ENCODE results near the gene BRINP2.

BRINP2 gene

GRCh38 chr1:177228693-177229065 lies 57.9 kb downstream of the BRINP2 start:
- 79% methylated on average over 4 of the region's 4 CpGs for WGBS
- H3K9me3 ChIP-seq (ENCODE audit: insufficient read depth, low read depth, low read length) = no peaks in the 10 kb centered on the region
- no peak overlapping the region for H3K9ac ChIP-seq (ENCODE audit: low read depth, low read length)
- no peak overlapping the region for H3K4me3 ChIP-seq (ENCODE audit: low read length)
- H3K36me3 ChIP-seq (ENCODE audit: insufficient read depth, low read length) = no peaks in the 10 kb centered on the region
- H3K27ac ChIP-seq (ENCODE audit: low read depth, low read length) = no peak overlapping the region
- H3K4me1 ChIP-seq (ENCODE audit: insufficient read depth, low read length) = peaks cover 6% of the 10 kb centered on the region; the same call in 1 of the 2 replicates
- peaks cover 3% of the 10 kb centered on the region; the same call in 1 of the 2 replicates for H3K27me3 ChIP-seq (ENCODE audit: insufficient read depth, low read length)

- no peaks in the 10 kb centered on the region for H3K9me3 ChIP-seq (ENCODE audit: insufficient read depth, low read depth, low read length)
- no peaks in the 10 kb centered on the region for H3K36me3 ChIP-seq (ENCODE audit: insufficient read depth, low read length)
- H3K4me3 ChIP-seq (ENCODE audit: low read length) = no peak overlapping the region
- no peak overlapping the region for H3K9ac ChIP-seq (ENCODE audit: low read depth, low read length)
- H3K27me3 ChIP-seq (ENCODE audit: insufficient read depth, low read length) = peaks cover 3% of the 10 kb centered on the region; the same call in 1 of the 2 replicates
- H3K27ac ChIP-seq (ENCODE audit: low read depth, low read length) = no peak overlapping the region; the same call in 1 of the 2 replicates
- H3K4me1 ChIP-seq (ENCODE audit: insufficient read depth, low read length) = peaks cover 6% of the 10 kb centered on the region; the same call in 1 of the 2 replicates
- WGBS = 93% methylated on average over 20 of the region's 20 CpGs
Measured at GRCh38 chr1:177229781-177230180, 59.0 kb downstream of the BRINP2 start.

GRCh38 chr1:177230228-177231016 lies 59.7 kb downstream of the BRINP2 start:
- peaks cover 3% of the 10 kb centered on the region; the same call in 1 of the 2 replicates for H3K27me3 ChIP-seq (ENCODE audit: insufficient read depth, low read length)
- no peaks in the 10 kb centered on the region for H3K36me3 ChIP-seq (ENCODE audit: insufficient read depth, low read length)
- no peak overlapping the region for H3K4me3 ChIP-seq (ENCODE audit: low read length)
- H3K27ac ChIP-seq (ENCODE audit: low read depth, low read length) = no peak overlapping the region; the same call in 1 of the 2 replicates
- no peaks in the 10 kb centered on the region for H3K9me3 ChIP-seq (ENCODE audit: insufficient read depth, low read depth, low read length)
- H3K4me1 ChIP-seq (ENCODE audit: insufficient read depth, low read length) = peaks cover 6% of the 10 kb centered on the region; the same call in 1 of the 2 replicates
- 89% methylated on average over 4 of the region's 4 CpGs for WGBS
- H3K9ac ChIP-seq (ENCODE audit: low read depth, low read length) = no peak overlapping the region

GRCh38 chr1:177235350-177235749 lies 64.6 kb downstream of the BRINP2 start:
- Histone ChIP-seq H3K4me1 (ENCODE audit: insufficient read depth, low read length) (peaks cover 9% of the 10 kb centered on the region), H3K36me3 (ENCODE audit: insufficient read depth, low read length) (no peaks in the 10 kb centered on the region), H3K4me3 (ENCODE audit: low read length) (no peak overlapping the region), H3K9ac (ENCODE audit: low read depth, low read length) (no peak overlapping the region), H3K27me3 (ENCODE audit: insufficient read depth, low read length) (no peaks in the 10 kb centered on the region), H3K9me3 (ENCODE audit: insufficient read depth, low read depth, low read length) (no peaks in the 10 kb centered on the region), H3K27ac (ENCODE audit: low read depth, low read length) (no peak overlapping the region)
- WGBS = 93% methylated on average over 7 of the region's 7 CpGs

- H3K27me3 ChIP-seq (ENCODE audit: insufficient read depth, low read length) = no peaks in the 10 kb centered on the region
- H3K9ac ChIP-seq (ENCODE audit: low read depth, low read length) = no peak overlapping the region
- H3K4me1 ChIP-seq (ENCODE audit: insufficient read depth, low read length) = peaks cover 7% of the 10 kb centered on the region
- WGBS = 97% methylated on average over 4 of the region's 4 CpGs
- no peak overlapping the region for H3K27ac ChIP-seq (ENCODE audit: low read depth, low read length)
- H3K9me3 ChIP-seq (ENCODE audit: insufficient read depth, low read depth, low read length) = no peaks in the 10 kb centered on the region
- H3K36me3 ChIP-seq (ENCODE audit: insufficient read depth, low read length) = no peaks in the 10 kb centered on the region
- no peak overlapping the region for H3K4me3 ChIP-seq (ENCODE audit: low read length)
Measured at GRCh38 chr1:177236962-177237361, 66.2 kb downstream of the BRINP2 start.

- no peaks in the 10 kb centered on the region for H3K9me3 ChIP-seq (ENCODE audit: insufficient read depth, low read depth, low read length)
- H3K9ac ChIP-seq (ENCODE audit: low read depth, low read length) = no peak overlapping the region
- no peak overlapping the region for H3K4me3 ChIP-seq (ENCODE audit: low read length)
- no peak overlapping the region for H3K27ac ChIP-seq (ENCODE audit: low read depth, low read length)
- H3K36me3 ChIP-seq (ENCODE audit: insufficient read depth, low read length) = no peaks in the 10 kb centered on the region
- no peaks in the 10 kb centered on the region for H3K27me3 ChIP-seq (ENCODE audit: insufficient read depth, low read length)
- H3K4me1 ChIP-seq (ENCODE audit: insufficient read depth, low read length) = peaks cover 7% of the 10 kb centered on the region
- 41% methylated on average over 4 of the region's 4 CpGs for WGBS
Measured at GRCh38 chr1:177238967-177239366, 68.2 kb downstream of the BRINP2 start.

GRCh38 chr1:177239792-177240191 lies 69.0 kb downstream of the BRINP2 start:
- no peak overlapping the region for H3K4me3 ChIP-seq (ENCODE audit: low read length)
- no peak overlapping the region for H3K27ac ChIP-seq (ENCODE audit: low read depth, low read length)
- 90% methylated on average over 2 of the region's 2 CpGs for WGBS
- H3K9ac ChIP-seq (ENCODE audit: low read depth, low read length) = no peak overlapping the region
- H3K9me3 ChIP-seq (ENCODE audit: insufficient read depth, low read depth, low read length) = no peaks in the 10 kb centered on the region
- H3K27me3 ChIP-seq (ENCODE audit: insufficient read depth, low read length) = no peaks in the 10 kb centered on the region
- no peaks in the 10 kb centered on the region for H3K36me3 ChIP-seq (ENCODE audit: insufficient read depth, low read length)
- peaks cover 7% of the 10 kb centered on the region for H3K4me1 ChIP-seq (ENCODE audit: insufficient read depth, low read length)

- no peak overlapping the region for H3K9ac ChIP-seq (ENCODE audit: low read depth, low read length)
- 94% methylated on average over 1 of the region's 1 CpG for WGBS
- no peaks in the 10 kb centered on the region for H3K9me3 ChIP-seq (ENCODE audit: insufficient read depth, low read depth, low read length)
- peaks cover 10% of the 10 kb centered on the region for H3K4me1 ChIP-seq (ENCODE audit: insufficient read depth, low read length)
- H3K27me3 ChIP-seq (ENCODE audit: insufficient read depth, low read length) = no peaks in the 10 kb centered on the region
- no peaks in the 10 kb centered on the region for H3K36me3 ChIP-seq (ENCODE audit: insufficient read depth, low read length)
- no peak overlapping the region for H3K27ac ChIP-seq (ENCODE audit: low read depth, low read length)
- H3K4me3 ChIP-seq (ENCODE audit: low read length) = no peak overlapping the region
Measured at GRCh38 chr1:177243773-177244172, 73.0 kb downstream of the BRINP2 start.

GRCh38 chr1:177246710-177247580 lies 76.2 kb downstream of the BRINP2 start:
- H3K9ac ChIP-seq (ENCODE audit: low read depth, low read length) = no peak overlapping the region
- 96% methylated on average over 1 of the region's 4 CpGs for WGBS

GRCh38 chr1:177247623-177248176 lies 76.9 kb downstream of the BRINP2 start:
- Histone ChIP-seq H3K36me3 (ENCODE audit: insufficient read depth, low read length) (no peaks in the 10 kb centered on the region), H3K9me3 (ENCODE audit: insufficient read depth, low read depth, low read length) (no peaks in the 10 kb centered on the region), H3K4me1 (ENCODE audit: insufficient read depth, low read length) (0 out of 2 replicates have a peak, but pooled peaks cover 7% of the 10 kb centered on the region), H3K27me3 (ENCODE audit: insufficient read depth, low read length) (no peaks in the 10 kb centered on the region), H3K9ac (ENCODE audit: low read depth, low read length) (no peak overlapping the region), H3K27ac (ENCODE audit: low read depth, low read length) (no peak overlapping the region), H3K4me3 (ENCODE audit: low read length) (no peak overlapping the region)
- WGBS = 93% methylated on average over 7 of the region's 9 CpGs

More at GRCh38 chr1:177246710-177247580, 76.2 kb downstream of the BRINP2 start:
- Histone ChIP-seq H3K27ac (ENCODE audit: low read depth, low read length) (no peak overlapping the region), H3K9me3 (ENCODE audit: insufficient read depth, low read depth, low read length) (no peaks in the 10 kb centered on the region), H3K4me1 (ENCODE audit: insufficient read depth, low read length) (0 out of 2 replicates have a peak, but pooled peaks cover 7% of the 10 kb centered on the region), H3K27me3 (ENCODE audit: insufficient read depth, low read length) (no peaks in the 10 kb centered on the region), H3K4me3 (ENCODE audit: low read length) (no peak overlapping the region), H3K36me3 (ENCODE audit: insufficient read depth, low read length) (no peaks in the 10 kb centered on the region)

- no peak overlapping the region for H3K27ac ChIP-seq (ENCODE audit: low read depth, low read length)
- no peak overlapping the region for H3K9ac ChIP-seq (ENCODE audit: low read depth, low read length)
- WGBS = no CpG with 5 or more reads among the region's 5 CpGs
- no peaks in the 10 kb centered on the region for H3K36me3 ChIP-seq (ENCODE audit: insufficient read depth, low read length)
- no peaks in the 10 kb centered on the region for H3K9me3 ChIP-seq (ENCODE audit: insufficient read depth, low read depth, low read length)
- no peaks in the 10 kb centered on the region for H3K27me3 ChIP-seq (ENCODE audit: insufficient read depth, low read length)
- no peak overlapping the region for H3K4me3 ChIP-seq (ENCODE audit: low read length)
- H3K4me1 ChIP-seq (ENCODE audit: insufficient read depth, low read length) = 0 out of 2 replicates have a peak, but pooled peaks cover 7% of the 10 kb centered on the region
Measured at GRCh38 chr1:177248258-177248657, 77.5 kb downstream of the BRINP2 start.

All from HUES64 (cell line).